Keratinocyte (primary cell): ENCODE measurements around the gene RPP14. TPM values are rescaled to one million over a fixed set of nuclear protein-coding genes. Genes with fewer than 3 reads are reported as not detected.
A peak's percentile ranks its signal among the peaks of the same experiment; 100 is the strongest.

Experiments used
- DNase-seq: peaks from one replicate; pipeline ENCODE4 v3.0.0-alpha.2; 2011; ENCODE audit warnings: low read depth, missing footprints, low spot score
- FAIRE-seq: peaks from 2 replicates; lab custom pipeline; 2011; peaks lifted over from hg19 to GRCh38; lab: Jason Lieb, UNC
- H2AFZ ChIP-seq: 2 replicates; pipeline ENCODE4 v1.6.0; 2012; ENCODE audit warnings: low read length, control low read depth, inconsistent platforms; ENCODE audit not compliant: control insufficient read depth
- H3K27ac ChIP-seq: 2 replicates; pipeline ENCODE4 v1.5.1; 2011; ENCODE audit warnings: low read length; ENCODE audit not compliant: control insufficient read depth, insufficient read depth
- H3K27me3 ChIP-seq: 3 replicates; pipeline ENCODE4 v1.6.0; 2011; ENCODE audit warnings: low read length; ENCODE audit not compliant: control insufficient read depth, insufficient read depth; ENCODE audit errors: extremely low read depth
- H3K36me3 ChIP-seq, 2 experiments: 2 replicates in 1 of 2; 3 replicates in 1 of 2; pipeline ENCODE4 v1.5.1; 2011; ENCODE audit warnings: low read length in 2 of 2, mild to moderate bottlenecking in 1 of 2; ENCODE audit not compliant: control insufficient read depth in 2 of 2, insufficient read depth in 2 of 2; ENCODE audit errors: extremely low read depth in 1 of 2
- H3K4me1 ChIP-seq: 3 replicates; pipeline ENCODE4 v1.5.1; 2011; ENCODE audit warnings: low read length; ENCODE audit not compliant: control insufficient read depth, insufficient read depth; ENCODE audit errors: extremely low read depth
- H3K4me2 ChIP-seq: 3 replicates; pipeline ENCODE4 v1.6.0; 2011; ENCODE audit warnings: low read depth, low read length; ENCODE audit not compliant: control insufficient read depth, insufficient read depth; ENCODE audit errors: extremely low read depth
- H3K4me3 ChIP-seq, 3 experiments: fragments of 200-600 bp in 1 of 3; sonication (generic) in 1 of 3; 2 replicates in 2 of 3; 3 replicates in 1 of 3; pipeline ENCODE4 v1.5.1; 2011 to 2016; ENCODE audit warnings: low read length in 3 of 3, mild to moderate bottlenecking in 3 of 3, control low read depth in 2 of 3, inconsistent platforms in 1 of 3, low read depth in 1 of 3, mixed read lengths in 1 of 3, mixed run types in 1 of 3, moderate library complexity in 1 of 3; ENCODE audit not compliant: control insufficient read depth in 2 of 3, insufficient read depth in 2 of 3; ENCODE audit errors: extremely low read depth in 1 of 3
- H3K79me2 ChIP-seq: 2 replicates; pipeline ENCODE4 v1.6.0; 2012; ENCODE audit warnings: low read length; ENCODE audit not compliant: control insufficient read depth, insufficient read depth
- H3K9ac ChIP-seq: 3 replicates; pipeline ENCODE4 v1.6.0; 2011; ENCODE audit warnings: low read length; ENCODE audit not compliant: control insufficient read depth, insufficient read depth; ENCODE audit errors: extremely low read depth
- H3K9me1 ChIP-seq: 3 replicates; pipeline ENCODE4 v1.6.0; 2011; ENCODE audit warnings: low read length; ENCODE audit not compliant: control insufficient read depth, insufficient read depth; ENCODE audit errors: extremely low read depth
- H3K9me3 ChIP-seq: 2 replicates; pipeline ENCODE4 v1.5.1; 2012; ENCODE audit warnings: low read depth, low read length; ENCODE audit not compliant: control insufficient read depth
- H4K20me1 ChIP-seq: 3 replicates; pipeline ENCODE4 v1.6.0; 2011; ENCODE audit warnings: low read length; ENCODE audit not compliant: control insufficient read depth, insufficient read depth; ENCODE audit errors: extremely low read depth
- EZH2 ChIP-seq: IDR thresholded peaks from one replicate; pipeline ENCODE4 v1.6.1; 2012; ENCODE audit warnings: inconsistent platforms, mild to moderate bottlenecking, low read length, moderate library complexity
- dilution Hi-C: fragments of 300-500 bp; cut with MboI; formaldehyde crosslinking; loops from one replicate; pipeline ENCODE4 v1.7.0; 2020; ENCODE audit warnings: low sequenced_read_pairs; ENCODE audit not compliant: extremely low pct_ligation_motif_present
- polyA plus RNA-seq, 5 experiments: library from polyadenylated mRNA; depleted of rRNA in 3 of 5; stranded (reverse) in 3 of 5; stranded (forward) in 1 of 5; unstranded in 1 of 5; fragments of >200 nt; gene quantifications; 1 replicate in 1 of 5; 2 replicates in 3 of 5; 3 replicates in 1 of 5; pipeline versions ENCODE4 v1.2.1 to v1.2.3, GENCODE V29; 2011 to 2012; ENCODE audit warnings: missing spikeins in 2 of 5, low read depth in 1 of 5, low replicate concordance in 1 of 5
- TF ChIP-seq, protein P1 (sequence below), 3 experiments: IDR thresholded peaks in 1 of 3; conservative IDR thresholded peaks in 1 of 3; optimal IDR thresholded peaks in 1 of 3; 2 replicates in 2 of 3; 3 replicates in 1 of 3; pipeline versions ENCODE3 to v1.5.1; 2011; ENCODE audit warnings: low read length in 3 of 3, mild to moderate bottlenecking in 3 of 3, moderate library complexity in 2 of 3, control low read depth in 1 of 3, inconsistent platforms in 1 of 3; ENCODE audit not compliant: insufficient read depth in 2 of 3; ENCODE audit errors: extremely low read depth in 1 of 3

RPP14 gene
- polyA plus RNA-seq, 1 donor (not counting 4 experiments of a cell fraction or from before 2014, with no cell fraction given), result 24.6 TPM

DNA sequence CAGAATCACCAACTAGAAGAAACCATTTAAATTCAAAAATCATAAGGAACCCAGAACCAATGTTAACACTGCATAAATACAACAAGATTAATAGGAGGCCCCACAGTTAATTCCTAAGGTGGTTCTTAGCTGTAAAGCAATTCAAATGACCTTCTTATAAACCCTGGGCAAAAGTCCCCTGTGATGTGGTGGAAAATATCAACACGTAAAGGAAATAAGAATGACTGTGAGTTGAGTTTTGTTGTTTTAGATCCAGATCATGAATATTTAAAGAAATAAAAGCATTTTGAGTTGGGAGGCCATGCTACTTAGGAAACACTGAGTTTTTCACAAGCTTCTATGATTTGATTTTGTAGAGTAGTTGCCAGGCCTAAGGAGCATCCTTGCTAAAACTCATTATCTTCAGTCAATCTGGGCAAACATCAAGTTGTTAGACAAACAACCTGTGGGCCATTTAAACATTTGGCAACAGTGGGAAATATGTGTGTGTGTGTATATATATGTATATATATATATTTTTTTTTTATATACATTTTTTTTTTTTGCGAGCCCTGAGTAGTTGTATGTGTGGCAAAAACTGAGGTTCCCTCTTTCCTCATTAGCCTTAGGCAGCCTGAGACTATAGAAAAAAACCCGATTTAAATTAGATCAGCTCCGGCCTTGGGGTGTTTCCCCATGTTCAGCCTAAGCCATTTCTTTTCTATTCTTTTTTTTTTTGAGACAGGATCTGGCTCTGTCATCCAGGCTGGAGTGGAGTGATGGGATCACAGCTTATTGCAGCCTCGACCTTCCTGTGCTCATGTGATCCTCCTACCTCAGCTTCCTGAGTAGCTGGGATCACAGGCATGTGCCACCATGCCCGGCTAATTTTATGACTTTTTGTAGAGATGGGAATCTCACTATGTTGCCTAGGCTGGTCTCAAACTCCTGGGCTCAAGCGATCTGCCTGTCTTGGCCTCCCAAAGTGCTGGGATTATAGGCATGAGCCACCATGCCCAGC lies 18.6 kb downstream of the RPP14 start:
- Histone ChIP-seq H4K20me1 (no peaks in the 10 kb centered on the region), H3K9ac (no peak overlapping the region), H3K4me1 (peaks cover 17% of the 10 kb centered on the region), H3K79me2 (no peaks in the 10 kb centered on the region), H3K27ac (peak overlapping the region; percentile 6), H2AFZ (no peak overlapping the region), H3K27me3 (no peaks in the 10 kb centered on the region), H3K9me1 (no peaks in the 10 kb centered on the region), H3K9me3 (no peaks in the 10 kb centered on the region), H3K36me3 (peaks cover 0 to 7% of the 10 kb centered on the region in 2 experiments), H3K4me3 (no peak overlapping the region), H3K4me2 (peak overlapping the region; percentile 22)
- DNase-seq (no peak), FAIRE-seq (peak; percentile 56)
- dilution Hi-C loops, result no loop called here
- TF ChIP-seq, protein P1, sequence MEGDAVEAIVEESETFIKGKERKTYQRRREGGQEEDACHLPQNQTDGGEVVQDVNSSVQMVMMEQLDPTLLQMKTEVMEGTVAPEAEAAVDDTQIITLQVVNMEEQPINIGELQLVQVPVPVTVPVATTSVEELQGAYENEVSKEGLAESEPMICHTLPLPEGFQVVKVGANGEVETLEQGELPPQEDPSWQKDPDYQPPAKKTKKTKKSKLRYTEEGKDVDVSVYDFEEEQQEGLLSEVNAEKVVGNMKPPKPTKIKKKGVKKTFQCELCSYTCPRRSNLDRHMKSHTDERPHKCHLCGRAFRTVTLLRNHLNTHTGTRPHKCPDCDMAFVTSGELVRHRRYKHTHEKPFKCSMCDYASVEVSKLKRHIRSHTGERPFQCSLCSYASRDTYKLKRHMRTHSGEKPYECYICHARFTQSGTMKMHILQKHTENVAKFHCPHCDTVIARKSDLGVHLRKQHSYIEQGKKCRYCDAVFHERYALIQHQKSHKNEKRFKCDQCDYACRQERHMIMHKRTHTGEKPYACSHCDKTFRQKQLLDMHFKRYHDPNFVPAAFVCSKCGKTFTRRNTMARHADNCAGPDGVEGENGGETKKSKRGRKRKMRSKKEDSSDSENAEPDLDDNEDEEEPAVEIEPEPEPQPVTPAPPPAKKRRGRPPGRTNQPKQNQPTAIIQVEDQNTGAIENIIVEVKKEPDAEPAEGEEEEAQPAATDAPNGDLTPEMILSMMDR (optimal IDR thresholded peaks at IDR 0.05 in 1 of 3, IDR thresholded peaks at IDR 0.05 in 1 of 3, conservative IDR thresholded peaks at IDR 0.05 in 1 of 3; ENCODE audit: extremely low read depth in 1 of 3, insufficient read depth in 2 of 3, low read length in 3 of 3), result no peak
- TF ChIP-seq EZH2, result no peak

DNA sequence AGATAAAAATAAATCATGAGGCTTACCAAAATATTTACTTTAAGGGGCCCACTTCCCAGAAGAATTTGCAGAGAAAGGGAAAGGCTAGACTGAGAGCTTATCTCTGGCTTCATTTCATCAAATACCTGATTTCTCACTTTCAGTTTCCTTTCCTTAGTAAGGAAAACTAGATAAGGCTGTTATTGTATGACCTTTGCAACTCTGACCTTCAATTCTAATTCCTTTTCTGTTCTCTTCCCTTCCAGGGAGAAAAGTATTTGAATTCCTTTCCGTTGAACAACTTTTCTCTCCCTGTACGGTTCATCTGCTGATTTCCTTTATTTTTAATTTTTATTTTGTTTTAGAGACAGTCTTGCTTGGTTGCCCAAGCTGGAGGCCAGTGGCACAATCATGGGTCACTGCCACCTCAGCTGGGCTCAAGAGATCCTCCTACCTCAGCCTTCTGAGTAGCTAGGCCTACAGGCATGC lies 19.5 kb downstream of the RPP14 start:
- H3K79me2 ChIP-seq, result no peaks in the 10 kb centered on the region
- no peaks in the 10 kb centered on the region for H3K9me3 ChIP-seq
- H3K27me3 ChIP-seq, result no peaks in the 10 kb centered on the region
- DNase-seq (no peak), FAIRE-seq (no peak)
- dilution Hi-C loops, result no loop called here
- no peak overlapping the region for H3K4me3 ChIP-seq
- H3K9me1 ChIP-seq, result no peaks in the 10 kb centered on the region
- no peak overlapping the region for H2AFZ ChIP-seq
- H3K27ac ChIP-seq, result no peak overlapping the region
- H3K4me1 ChIP-seq, result peaks cover 17% of the 10 kb centered on the region
- TF ChIP-seq, protein P1 (optimal IDR thresholded peaks at IDR 0.05 in 1 of 3, IDR thresholded peaks at IDR 0.05 in 1 of 3, conservative IDR thresholded peaks at IDR 0.05 in 1 of 3; ENCODE audit: extremely low read depth in 1 of 3, insufficient read depth in 2 of 3, low read length in 3 of 3), result no peak
- TF ChIP-seq EZH2, result no peak
- H4K20me1 ChIP-seq, result no peaks in the 10 kb centered on the region
- peaks cover 0 to 7% of the 10 kb centered on the region in 2 experiments for H3K36me3 ChIP-seq
- H3K9ac ChIP-seq, result no peak overlapping the region
- no peak overlapping the region for H3K4me2 ChIP-seq
